GM18508 (cell line): ENCODE data around the gene PGA3.
"Not testable (repeated sequence)": the region's sequence is repeated elsewhere in the genome, so short reads cannot be mapped to it uniquely, and the experiment has no call there.

Source experiments
- ATAC-seq: cut with Tn5 transposase; IDR thresholded peaks from one replicate; pipeline ENCODE4 v1.9.1; 2021; ENCODE audit warnings: moderate number of reproducible peaks; ENCODE audit not compliant: insufficient read depth, unreplicated experiment

Gene PGA3

DNA sequence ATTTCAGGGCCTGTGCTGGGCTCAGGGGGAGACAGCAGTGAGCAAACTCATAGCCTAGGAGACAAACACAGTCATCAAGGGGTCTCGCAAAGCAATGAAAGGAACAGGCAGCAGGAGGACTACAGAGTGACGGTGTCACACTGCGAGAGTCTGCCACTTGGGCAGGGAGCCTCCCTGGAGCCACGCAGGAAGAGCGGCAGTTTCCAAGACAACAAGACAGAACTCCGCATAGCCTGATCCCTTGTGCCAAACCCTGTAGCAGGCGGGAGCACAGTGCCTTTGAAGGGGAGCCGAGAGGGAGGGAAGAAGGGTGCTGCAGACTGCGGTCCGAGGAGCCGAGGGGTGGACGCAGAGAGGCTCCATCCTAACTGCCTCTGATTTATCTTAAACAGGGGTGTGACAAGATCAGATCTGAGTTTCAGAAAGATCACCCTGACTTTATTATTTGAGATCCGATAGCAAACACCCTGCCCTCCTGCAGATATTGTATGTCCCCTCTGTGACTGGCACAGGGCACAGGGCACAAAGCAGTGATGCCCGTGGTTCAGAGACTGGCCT, 1.3 kb downstream of the PGA3 start:
- not testable (repeated sequence) for ATAC-seq

DNA sequence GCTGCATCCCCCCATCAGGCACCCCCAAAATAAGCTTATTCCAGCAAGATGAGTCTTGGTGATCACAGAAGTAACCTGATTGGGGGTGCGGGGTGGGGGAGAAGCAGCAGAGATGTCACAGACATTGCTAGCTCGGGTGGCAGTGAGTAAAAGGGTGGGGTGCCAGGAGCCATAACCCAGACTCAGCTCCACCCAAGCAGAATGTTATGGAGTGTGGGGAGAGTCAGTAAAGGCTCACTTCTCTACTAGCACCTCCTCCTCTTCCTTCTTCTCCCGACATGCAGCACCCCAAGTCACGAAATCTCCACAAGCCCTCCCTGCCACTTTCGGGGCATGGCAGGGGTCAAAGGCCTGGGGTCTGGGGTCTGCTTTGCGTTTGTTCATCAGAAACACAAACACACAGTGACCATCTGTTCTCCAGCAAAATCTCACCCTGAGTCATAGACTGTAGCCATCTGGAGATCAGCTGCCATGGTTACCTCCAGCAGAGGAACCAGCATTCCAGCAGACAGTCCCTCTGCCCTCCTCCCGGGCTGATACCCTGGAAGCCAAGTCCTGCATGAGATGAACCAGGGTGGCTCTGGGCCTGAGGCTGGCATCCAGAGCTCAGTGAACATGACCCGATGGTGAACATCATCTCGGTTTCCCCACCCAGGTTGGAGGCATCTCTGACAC, 4.5 kb downstream of the PGA3 start:
- ATAC-seq: not testable (repeated sequence)

- ATAC-seq: not testable (repeated sequence)
These were observed 7.3 kb downstream of the PGA3 start for GRCh38 chr11:61210629-61211028.

- not testable (repeated sequence) for ATAC-seq
These were observed 8.1 kb downstream of the PGA3 start for GRCh38 chr11:61211327-61211952.

GRCh38 chr11:61212202-61212601, 8.9 kb downstream of the PGA3 start:
- ATAC-seq: not testable (repeated sequence)

GRCh38 chr11:61213711-61214324, 10.5 kb downstream of the PGA3 start:
- not testable (repeated sequence) for ATAC-seq

GRCh38 chr11:61218306-61218705, 15.0 kb downstream of the PGA3 start:
- ATAC-seq: not testable (repeated sequence)

GRCh38 chr11:61219016-61219415, 15.7 kb downstream of the PGA3 start:
- not testable (repeated sequence) for ATAC-seq

DNA sequence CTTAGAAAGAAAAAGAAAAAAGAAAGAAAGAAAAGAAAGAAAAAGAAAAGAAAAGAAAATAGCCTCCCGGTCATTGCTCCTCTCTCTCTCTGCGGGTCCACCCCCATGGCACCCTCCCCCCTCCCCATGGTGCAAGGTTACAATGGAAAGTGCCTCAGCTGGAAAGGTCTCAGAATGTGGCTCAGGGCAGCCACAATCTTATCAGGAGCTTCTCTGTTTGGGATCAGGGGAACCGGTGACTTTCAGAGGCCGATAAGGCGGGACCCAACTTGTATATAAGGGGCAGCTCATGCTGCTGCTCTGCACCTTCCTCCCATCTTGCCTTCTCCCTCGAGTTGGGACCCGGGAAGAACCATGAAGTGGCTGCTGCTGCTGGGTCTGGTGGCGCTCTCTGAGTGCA, 18.7 kb downstream of the PGA3 start, which contains the start of gene PGA4:
Gene PGA4 (plus strand): TSS at position 301 of the 400 bp plus-strand sequence. CDS start 54 bp downstream, at position 355.
- ATAC-seq: not testable (repeated sequence)

- not testable (repeated sequence) for ATAC-seq
These were observed 19.4 kb downstream of the PGA3 start for GRCh38 chr11:61222692-61223091.

DNA sequence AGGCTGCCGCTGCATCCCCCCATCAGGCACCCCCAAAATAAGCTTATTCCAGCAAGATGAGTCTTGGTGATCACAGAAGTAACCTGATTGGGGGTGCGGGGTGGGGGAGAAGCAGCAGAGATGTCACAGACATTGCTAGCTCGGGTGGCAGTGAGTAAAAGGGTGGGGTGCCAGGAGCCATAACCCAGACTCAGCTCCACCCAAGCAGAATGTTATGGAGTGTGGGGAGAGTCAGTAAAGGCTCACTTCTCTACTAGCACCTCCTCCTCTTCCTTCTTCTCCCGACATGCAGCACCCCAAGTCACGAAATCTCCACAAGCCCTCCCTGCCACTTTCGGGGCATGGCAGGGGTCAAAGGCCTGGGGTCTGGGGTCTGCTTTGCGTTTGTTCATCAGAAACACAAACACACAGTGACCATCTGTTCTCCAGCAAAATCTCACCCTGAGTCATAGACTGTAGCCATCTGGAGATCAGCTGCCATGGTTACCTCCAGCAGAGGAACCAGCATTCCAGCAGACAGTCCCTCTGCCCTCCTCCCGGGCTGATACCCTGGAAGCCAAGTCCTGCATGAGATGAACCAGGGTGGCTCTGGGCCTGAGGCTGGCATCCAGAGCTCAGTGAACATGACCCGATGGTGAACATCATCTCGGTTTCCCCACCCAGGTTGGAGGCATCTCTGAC, 23.3 kb downstream of the PGA3 start:
- ATAC-seq: not testable (repeated sequence)

DNA sequence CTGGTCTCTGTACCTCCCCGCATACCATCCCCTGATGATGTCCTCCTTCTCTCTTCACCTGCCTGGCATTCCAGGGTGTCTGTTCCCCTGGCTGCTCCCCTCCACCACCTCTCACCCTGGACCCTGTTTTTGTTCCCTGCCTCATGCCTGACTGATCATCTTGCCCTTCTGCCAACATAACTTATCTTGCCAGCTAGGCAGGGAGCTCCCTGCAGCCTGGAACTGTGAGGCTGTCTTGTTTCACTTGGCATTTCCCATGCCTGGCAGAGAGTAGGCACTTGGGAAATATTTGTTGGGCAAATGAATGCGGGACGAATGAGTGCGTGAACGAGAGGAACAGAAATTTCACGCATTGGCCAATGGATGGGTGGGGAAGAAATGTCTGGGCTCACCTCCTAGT, 26.1 kb downstream of the PGA3 start:
- ATAC-seq: not testable (repeated sequence)

DNA sequence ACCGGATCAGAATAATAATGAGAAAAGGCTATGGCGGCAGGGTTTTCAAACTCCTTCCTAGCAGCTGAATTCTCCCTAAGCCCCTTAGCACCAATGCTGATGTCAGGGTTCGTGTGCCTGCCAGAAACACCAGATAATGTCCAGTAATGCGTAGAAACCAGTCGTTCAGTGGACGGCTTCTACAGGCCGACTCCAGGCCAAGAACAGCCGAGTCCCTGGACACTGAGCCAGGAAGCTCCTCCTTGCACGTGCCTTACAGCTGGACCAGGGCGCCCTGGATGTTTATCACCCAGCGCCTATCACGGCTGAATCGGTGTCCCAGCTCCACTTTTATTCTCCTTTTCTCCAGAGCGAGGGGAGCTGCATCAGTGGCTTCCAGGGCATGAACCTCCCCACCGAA, 27.7 kb downstream of the PGA3 start:
- ATAC-seq: not testable (repeated sequence)

- ATAC-seq: not testable (repeated sequence)
These were observed 28.3 kb downstream of the PGA3 start for GRCh38 chr11:61231585-61231984.

- ATAC-seq: not testable (repeated sequence)
These were observed 29.3 kb downstream of the PGA3 start for GRCh38 chr11:61232548-61233145.

- not testable (repeated sequence) for ATAC-seq
These were observed 33.8 kb downstream of the PGA3 start for GRCh38 chr11:61237130-61237529.

GRCh38 chr11:61240288-61240687, 37.0 kb downstream of the PGA3 start:
- not testable (repeated sequence) for ATAC-seq

- ATAC-seq: not testable (repeated sequence)
These were observed 37.6 kb downstream of the PGA3 start, which contains the start of gene PGA5 for GRCh38 chr11:61240875-61241274. Gene PGA5 (plus strand): TSS chr11:61241175. CDS start chr11:61241227, 52 bp downstream.

- not testable (repeated sequence) for ATAC-seq
These were observed 38.2 kb downstream of the PGA3 start for GRCh38 chr11:61241526-61241925.
